Measurements from ENCODE around the gene GNAI1.

Gene GNAI1

DNA sequence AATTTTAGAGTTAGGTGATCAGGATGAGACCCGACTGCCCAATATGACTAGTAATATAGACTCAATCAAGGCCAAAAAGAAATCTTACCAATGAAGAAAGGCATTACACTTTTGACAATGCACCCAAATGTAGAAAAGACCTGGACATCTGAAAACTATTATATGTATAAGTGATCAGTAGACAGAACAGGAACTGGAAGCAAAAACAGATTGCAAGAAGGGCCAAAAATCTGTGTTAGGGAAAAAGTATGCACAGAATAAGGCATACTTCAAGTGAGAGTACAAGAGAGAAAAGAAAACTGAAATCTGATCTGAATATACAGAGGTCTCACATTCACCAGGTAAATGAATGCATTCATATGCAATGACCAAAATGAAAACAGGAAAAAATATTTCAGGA lies 107.0 kb downstream of the GNAI1 start:
- H3K27ac ChIP-seq, result peak overlapping the region; percentile 57; the same call in 1 of the 2 replicates
- TF ChIP-seq, protein P1, sequence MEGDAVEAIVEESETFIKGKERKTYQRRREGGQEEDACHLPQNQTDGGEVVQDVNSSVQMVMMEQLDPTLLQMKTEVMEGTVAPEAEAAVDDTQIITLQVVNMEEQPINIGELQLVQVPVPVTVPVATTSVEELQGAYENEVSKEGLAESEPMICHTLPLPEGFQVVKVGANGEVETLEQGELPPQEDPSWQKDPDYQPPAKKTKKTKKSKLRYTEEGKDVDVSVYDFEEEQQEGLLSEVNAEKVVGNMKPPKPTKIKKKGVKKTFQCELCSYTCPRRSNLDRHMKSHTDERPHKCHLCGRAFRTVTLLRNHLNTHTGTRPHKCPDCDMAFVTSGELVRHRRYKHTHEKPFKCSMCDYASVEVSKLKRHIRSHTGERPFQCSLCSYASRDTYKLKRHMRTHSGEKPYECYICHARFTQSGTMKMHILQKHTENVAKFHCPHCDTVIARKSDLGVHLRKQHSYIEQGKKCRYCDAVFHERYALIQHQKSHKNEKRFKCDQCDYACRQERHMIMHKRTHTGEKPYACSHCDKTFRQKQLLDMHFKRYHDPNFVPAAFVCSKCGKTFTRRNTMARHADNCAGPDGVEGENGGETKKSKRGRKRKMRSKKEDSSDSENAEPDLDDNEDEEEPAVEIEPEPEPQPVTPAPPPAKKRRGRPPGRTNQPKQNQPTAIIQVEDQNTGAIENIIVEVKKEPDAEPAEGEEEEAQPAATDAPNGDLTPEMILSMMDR (conservative IDR thresholded peaks at IDR 0.05), result no peak
- TF ChIP-seq ZFX (IDR thresholded peaks at IDR 0.05), result no peak

DNA sequence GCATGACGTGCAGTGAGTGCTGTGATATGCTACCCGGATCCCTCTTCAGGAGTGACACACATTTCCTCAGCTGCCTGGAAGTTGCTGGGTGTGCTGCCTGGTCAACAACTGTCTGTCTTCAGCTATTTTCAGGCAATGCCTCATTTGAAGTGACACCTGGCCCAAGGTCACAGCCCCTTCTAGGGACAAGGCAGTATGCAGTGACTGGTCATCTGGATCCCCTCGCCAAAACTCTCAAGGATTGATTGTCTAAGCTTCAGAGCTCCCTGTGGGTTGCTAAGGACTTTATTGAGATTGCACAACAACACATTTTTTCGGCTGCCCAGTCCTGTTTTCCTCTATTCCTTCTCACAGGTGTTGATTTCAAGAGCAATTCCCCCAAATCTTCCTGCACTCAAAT lies 108.8 kb downstream of the GNAI1 start:
- H3K27ac ChIP-seq, result no peak overlapping the region
- TF ChIP-seq, protein P1 (conservative IDR thresholded peaks at IDR 0.05), result no peak
- no peak for TF ChIP-seq ZFX (IDR thresholded peaks at IDR 0.05)

DNA sequence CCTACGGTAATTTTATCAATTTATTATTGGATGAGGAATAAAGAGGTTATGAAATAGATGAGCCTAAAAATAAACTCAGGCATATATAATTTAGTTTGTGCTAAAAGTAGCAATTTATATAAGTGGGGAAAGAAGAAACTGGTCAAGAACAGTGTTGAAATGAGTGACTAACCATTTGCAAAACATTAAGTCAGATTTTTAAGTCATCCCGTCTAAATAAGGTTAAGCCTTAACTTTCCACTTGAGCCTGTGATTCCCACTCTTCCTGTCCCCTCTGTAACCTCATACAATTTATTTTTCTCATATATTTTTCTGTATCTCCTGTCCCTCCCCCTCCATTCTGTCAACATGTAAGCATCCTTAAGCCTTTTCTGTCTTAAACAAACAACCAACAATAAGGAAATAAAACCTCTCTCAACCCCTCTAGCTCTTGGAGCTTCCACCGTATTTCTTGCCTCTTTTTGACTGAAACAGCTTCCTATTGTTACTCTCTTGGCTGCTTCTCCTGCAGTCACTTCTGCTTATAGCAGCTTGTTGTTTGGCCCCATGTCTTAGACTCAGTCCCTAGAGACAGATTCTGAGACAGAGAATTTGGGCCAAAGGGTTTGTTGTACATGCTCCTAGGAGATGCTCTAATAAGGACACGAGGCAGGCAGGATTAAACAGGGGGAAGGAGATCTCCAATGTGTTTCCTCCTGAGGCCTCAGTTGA lies 109.7 kb downstream of the GNAI1 start:
- H3K27ac ChIP-seq, result no peak overlapping the region
- TF ChIP-seq, protein P1 (conservative IDR thresholded peaks at IDR 0.05), result no peak
- TF ChIP-seq ZFX (IDR thresholded peaks at IDR 0.05), result no peak

DNA sequence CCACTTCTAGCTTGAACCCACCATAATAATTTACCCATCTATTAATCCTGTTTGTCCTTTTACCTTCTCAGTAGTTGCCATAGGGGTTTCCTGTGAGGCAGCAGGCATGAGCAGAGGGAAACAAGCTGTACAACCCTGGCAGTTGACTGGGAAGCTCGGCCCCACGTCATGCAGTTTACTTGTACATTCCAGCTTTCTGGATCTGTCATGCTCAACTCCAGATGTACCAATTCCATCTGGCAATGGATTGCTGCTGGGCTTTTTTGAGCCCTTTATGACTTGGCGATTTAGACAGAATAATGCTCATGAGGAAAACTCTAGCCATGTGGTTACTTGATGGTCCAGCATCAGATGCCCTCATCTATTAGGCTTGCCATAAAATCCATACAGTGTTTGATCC lies 112.5 kb downstream of the GNAI1 start:
- TF ChIP-seq ZFX (IDR thresholded peaks at IDR 0.05), result no peak
- TF ChIP-seq, protein P1 (conservative IDR thresholded peaks at IDR 0.05), result no peak

DNA sequence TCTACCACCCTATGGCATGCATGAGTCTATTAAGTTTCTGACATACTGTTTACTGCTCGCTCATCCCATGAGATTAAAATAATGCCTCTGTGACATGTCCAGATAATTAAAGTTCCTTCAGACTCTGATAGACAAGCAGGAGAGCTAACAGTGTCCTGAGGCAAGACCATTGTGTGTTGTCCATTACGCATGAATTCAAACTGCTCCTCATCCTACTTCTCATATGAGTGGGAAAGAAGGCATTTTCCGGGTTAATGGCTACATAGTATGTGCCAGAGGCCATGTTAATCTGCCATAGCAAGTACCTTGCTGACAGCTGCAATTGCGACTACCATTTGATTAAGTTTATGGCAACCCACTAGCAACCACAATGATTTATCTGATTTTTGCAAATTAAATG lies 113.3 kb downstream of the GNAI1 start:
- TF ChIP-seq, protein P1 (conservative IDR thresholded peaks at IDR 0.05), result no peak
- no peak for TF ChIP-seq ZFX (IDR thresholded peaks at IDR 0.05)
- no peak overlapping the region for H3K27ac ChIP-seq

More for the DNA sequence above, 112.5 kb downstream of the GNAI1 start:
- H3K27ac ChIP-seq, result no peak overlapping the region

DNA sequence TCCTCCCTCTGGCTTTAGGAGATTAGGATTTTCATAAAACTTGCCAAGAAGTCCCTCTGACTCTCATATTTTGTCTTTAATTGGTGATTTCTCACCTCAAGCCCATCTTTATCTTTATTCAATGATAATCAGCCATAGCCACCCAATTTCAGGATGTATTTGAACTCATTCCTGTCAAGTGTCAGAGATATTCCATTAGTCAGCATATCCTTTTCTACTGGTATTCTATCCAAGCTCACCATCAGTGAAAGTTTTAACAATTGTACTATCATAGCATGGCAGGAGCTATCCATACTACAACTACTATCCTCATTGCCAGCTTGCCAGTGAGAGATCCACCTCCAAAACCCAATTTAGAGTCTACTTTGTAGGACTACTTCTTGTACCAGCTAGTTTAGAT lies 114.6 kb downstream of the GNAI1 start:
- no peak overlapping the region for H3K27ac ChIP-seq
- TF ChIP-seq, protein P1 (conservative IDR thresholded peaks at IDR 0.05), result no peak

DNA sequence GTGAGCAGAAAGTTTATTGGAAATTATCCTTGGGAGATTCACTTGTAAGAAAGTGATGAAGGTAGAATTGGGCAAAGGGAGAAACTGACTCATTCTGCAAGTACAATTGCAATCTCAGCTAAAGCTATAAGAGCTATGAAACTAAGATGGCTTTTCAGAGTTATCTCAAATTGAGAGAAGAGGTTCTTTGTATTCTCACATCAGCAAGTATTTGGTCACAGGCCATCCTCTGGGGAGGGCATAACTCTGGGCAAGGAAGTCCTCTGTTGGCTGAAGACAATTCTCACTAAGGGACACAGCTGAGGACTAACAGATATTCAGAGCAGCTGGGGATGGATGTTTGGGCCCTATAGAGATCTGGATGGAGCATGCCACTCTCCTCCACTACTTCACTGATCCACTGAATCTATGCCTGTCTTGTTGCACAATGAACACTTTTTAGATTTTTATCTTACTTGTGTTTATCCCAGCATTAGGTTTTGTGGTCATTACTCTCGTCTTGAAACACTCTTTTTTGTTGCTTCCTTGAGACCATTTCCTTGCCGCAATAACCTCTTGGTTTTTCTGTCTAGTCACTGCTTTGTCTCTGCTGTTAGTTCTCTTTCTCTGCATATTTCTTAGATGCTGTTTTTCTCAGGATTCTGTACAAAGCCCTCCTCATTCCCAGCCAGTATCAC lies 115.1 kb downstream of the GNAI1 start:
- TF ChIP-seq, protein P1 (conservative IDR thresholded peaks at IDR 0.05), result no peak
- no peak for TF ChIP-seq ZFX (IDR thresholded peaks at IDR 0.05)
- H3K27ac ChIP-seq, result no peak overlapping the region
